Spleen (tissue), 11 donors: ENCODE data around the gene RTTN. TPM values are rescaled to one million over a fixed set of nuclear protein-coding genes. Genes with fewer than 3 reads are reported as not detected.

ENCODE experiments used
- DNase-seq: peaks from one replicate; pipeline ENCODE4 v3.0.0-alpha.2; 2020
- H3K27ac ChIP-seq, 8 donors: fragments of 200-600 bp; sonication (generic) in 7 of 8; 1 replicate in 4 of 8; 2 replicates in 4 of 8; pipeline versions ENCODE4 v1.5.0 to v1.8.0; 2016 to 2021; ENCODE audit warnings: inconsistent platforms in 4 of 8, mild to moderate bottlenecking in 4 of 8, moderate library complexity in 1 of 8
- H3K27me3 ChIP-seq, 7 donors: fragments of 200-600 bp; sonication (generic) in 6 of 7; replicated peaks in 1 of 7; 1 replicate in 4 of 7; 2 replicates in 3 of 7; pipeline versions ENCODE4 v1.5.0 to v1.8.0; 2016 to 2021; ENCODE audit warnings: inconsistent platforms in 3 of 7, mild to moderate bottlenecking in 1 of 7
- H3K36me3 ChIP-seq, 6 donors: fragments of 200-600 bp; sonication (generic) in 5 of 6; 1 replicate in 4 of 6; 2 replicates in 2 of 6; pipeline versions ENCODE4 v1.5.0 to v1.8.0; 2016 to 2021; ENCODE audit warnings: inconsistent platforms in 2 of 6
- H3K4me1 ChIP-seq, 6 donors: fragments of 200-600 bp; sonication (generic) in 5 of 6; 1 replicate in 3 of 6; 2 replicates in 3 of 6; pipeline versions ENCODE4 v1.5.0 to v1.8.0; 2016 to 2021; ENCODE audit warnings: inconsistent platforms in 3 of 6
- H3K4me3 ChIP-seq, 8 donors: fragments of 200-600 bp; sonication (generic) in 7 of 8; 1 replicate in 4 of 8; 2 replicates in 4 of 8; pipeline versions ENCODE4 v1.5.0 to v1.8.0; 2016 to 2021; ENCODE audit warnings: inconsistent platforms in 4 of 8, mild to moderate bottlenecking in 4 of 8, moderate library complexity in 2 of 8
- H3K9me3 ChIP-seq, 8 donors: fragments of 200-600 bp; sonication (generic) in 7 of 8; 1 replicate in 4 of 8; 2 replicates in 4 of 8; pipeline versions ENCODE4 v1.5.0 to v1.8.0; 2016 to 2021; ENCODE audit warnings: inconsistent platforms in 4 of 8
- POLR2A ChIP-seq, 3 donors: fragments of 450-650 bp; IDR thresholded peaks; one replicate each; pipeline ENCODE4 v1.5.1; 2017; ENCODE audit warnings: antibody characterized with exemption in 3 of 3, mild to moderate bottlenecking in 1 of 3
- POLR2AphosphoS5 ChIP-seq, 3 donors: sonication (generic); formaldehyde crosslinking; IDR thresholded peaks; one replicate each; pipeline ENCODE4 v1.5.1; 2017; ENCODE audit warnings: antibody characterized with exemption in 3 of 3
- WGBS, 5 donors: extraction: QIAGEN DNeasy Blood & Tissue Kit in 3 of 5; methylation state at CpG; one replicate each; pipeline versions ENCODE4 v1.1.5 to v1.1.7; 2013 to 2018; 5-methylcytosine and 5-hydroxymethylcytosine counted together
- intact Hi-C: fragments of 100-400 bp; cut with DNase I; formaldehyde crosslinking; loops from one replicate; pipeline ENCODE4 v1.15.0; 2023; ENCODE audit warnings: low total_unique reads
- polyA plus RNA-seq, 3 donors: library from polyadenylated mRNA; stranded (reverse); fragments of 200-250 nt; gene quantifications; one replicate each; pipeline ENCODE4 v1.2.1, GENCODE V29; 2013
- total RNA-seq, 7 donors: library from RNA; depleted of rRNA in 3 of 7; stranded (reverse); fragments of >200 nt in 3 of 7; fragmentation: NEBNext Ultra II Directional in 4 of 7; extraction: Animal tissue kit (Norgen Biotek cat#: 25700) in 4 of 7; gene quantifications; one replicate each; pipeline versions ENCODE4 v1.1.0 to v1.2.1, GENCODE V29; 2016 to 2021
- TF ChIP-seq, protein P1 (sequence below), 11 experiments: fragments of 200-600 bp in 7 of 11; fragments of 450-650 bp in 4 of 11; sonication (generic) in 4 of 11; IDR thresholded peaks in 8 of 11; conservative IDR thresholded peaks in 3 of 11; 1 replicate in 7 of 11; 2 replicates in 4 of 11; pipeline versions ENCODE4 v1.4.0 to v1.8.0; 2016 to 2021; ENCODE audit warnings: antibody characterized with exemption in 11 of 11, inconsistent platforms in 4 of 11, mild to moderate bottlenecking in 1 of 11
- donor health status: healthy with polysubstance abuse.
- donor health status: DM: no; HTN: no; CAD: no; lungs with moderate emphysema.
- donor health status: DM: no; HTN: no; CAD: no.
- donor health status: Bipolar disorder and iron deficiency.
- donor health status: healthy.
- donor health status: DM: no; HTN: no; CAD: no.
- donor health status: DM: yes; HTN: yes; CAD: no.

The RTTN gene
- total and polyA plus RNA-seq, 10 donors: 4.0 to 32.3 (median 23.8) TPM

DNA sequence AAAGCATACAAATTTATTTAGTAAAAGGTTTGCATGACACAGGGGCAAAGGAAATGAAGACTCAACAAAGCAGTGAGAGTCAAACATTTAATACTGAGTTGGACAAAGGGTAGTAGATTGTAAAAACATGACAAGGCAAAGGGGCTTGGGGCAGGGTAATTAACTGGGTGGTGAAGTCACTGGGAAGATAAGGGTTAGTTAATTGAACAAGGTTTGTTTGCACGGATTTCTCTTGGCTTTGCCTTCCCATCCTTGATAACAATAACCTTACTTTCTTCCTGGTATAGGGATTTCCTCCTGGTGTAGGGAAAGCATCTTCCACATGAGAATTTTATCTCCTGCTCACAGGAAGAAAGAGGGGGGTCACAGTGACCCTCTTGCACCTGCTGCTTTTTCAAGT, 26.8 kb upstream of the RTTN start:
- WGBS, 5 donors: 28 to 58% (median 45%) methylated on average over 1 of the region's 1 CpG
- Histone ChIP-seq H3K27me3 (peaks cover 0 to 16% (median 0%) of the 10 kb centered on the region in 7 donors), H3K27ac (no peak overlapping the region), H3K36me3 (no peaks in the 10 kb centered on the region), H3K4me1 (no peaks in the 10 kb centered on the region), H3K9me3 (peaks cover 0 to 17% (median 14%) of the 10 kb centered on the region in 8 donors), H3K4me3 (no peak overlapping the region)
- DNase-seq: no peak
- TF ChIP-seq, protein P1, sequence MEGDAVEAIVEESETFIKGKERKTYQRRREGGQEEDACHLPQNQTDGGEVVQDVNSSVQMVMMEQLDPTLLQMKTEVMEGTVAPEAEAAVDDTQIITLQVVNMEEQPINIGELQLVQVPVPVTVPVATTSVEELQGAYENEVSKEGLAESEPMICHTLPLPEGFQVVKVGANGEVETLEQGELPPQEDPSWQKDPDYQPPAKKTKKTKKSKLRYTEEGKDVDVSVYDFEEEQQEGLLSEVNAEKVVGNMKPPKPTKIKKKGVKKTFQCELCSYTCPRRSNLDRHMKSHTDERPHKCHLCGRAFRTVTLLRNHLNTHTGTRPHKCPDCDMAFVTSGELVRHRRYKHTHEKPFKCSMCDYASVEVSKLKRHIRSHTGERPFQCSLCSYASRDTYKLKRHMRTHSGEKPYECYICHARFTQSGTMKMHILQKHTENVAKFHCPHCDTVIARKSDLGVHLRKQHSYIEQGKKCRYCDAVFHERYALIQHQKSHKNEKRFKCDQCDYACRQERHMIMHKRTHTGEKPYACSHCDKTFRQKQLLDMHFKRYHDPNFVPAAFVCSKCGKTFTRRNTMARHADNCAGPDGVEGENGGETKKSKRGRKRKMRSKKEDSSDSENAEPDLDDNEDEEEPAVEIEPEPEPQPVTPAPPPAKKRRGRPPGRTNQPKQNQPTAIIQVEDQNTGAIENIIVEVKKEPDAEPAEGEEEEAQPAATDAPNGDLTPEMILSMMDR (IDR thresholded peaks at IDR 0.05 in 8 of 11, conservative IDR thresholded peaks at IDR 0.05 in 3 of 11): no peak
- TF ChIP-seq POLR2AphosphoS5 (IDR thresholded peaks at IDR 0.05) (no peak), POLR2A (IDR thresholded peaks at IDR 0.05) (no peak)
- intact Hi-C loops: no loop called here

DNA sequence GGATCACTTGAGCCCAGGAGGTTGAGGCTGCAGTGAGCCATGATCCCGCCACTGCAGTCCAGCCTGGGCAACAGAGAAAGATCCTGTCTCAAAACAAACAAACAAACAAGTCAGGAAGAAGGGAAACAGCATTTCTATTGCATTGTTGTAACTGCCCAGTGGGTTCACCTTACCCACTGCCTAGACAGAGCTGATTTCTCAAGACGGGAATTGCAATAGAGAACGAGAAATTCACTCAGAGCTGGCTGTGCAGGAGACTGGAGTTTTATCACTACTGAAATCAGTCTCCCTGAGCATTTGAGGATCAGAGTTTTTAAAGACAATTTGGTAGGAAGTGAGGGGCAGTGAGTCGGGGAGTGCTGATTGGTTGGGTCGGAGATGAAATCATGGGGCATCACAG, 24.2 kb upstream of the RTTN start:
- peaks cover 0 to 5% (median 0%) of the 10 kb centered on the region in 7 donors for H3K27me3 ChIP-seq
- no peak overlapping the region for H3K27ac ChIP-seq
- TF ChIP-seq, protein P1 (IDR thresholded peaks at IDR 0.05 in 8 of 11, conservative IDR thresholded peaks at IDR 0.05 in 3 of 11): no peak
- TF ChIP-seq POLR2A (IDR thresholded peaks at IDR 0.05) (no peak), POLR2AphosphoS5 (IDR thresholded peaks at IDR 0.05) (no peak)
- DNase-seq: no peak
- no peaks in the 10 kb centered on the region for H3K4me1 ChIP-seq
- H3K36me3 ChIP-seq: no peaks in the 10 kb centered on the region
- intact Hi-C loops: no loop called here
- peaks cover 0 to 28% (median 23%) of the 10 kb centered on the region in 8 donors for H3K9me3 ChIP-seq
- no peak overlapping the region for H3K4me3 ChIP-seq
- WGBS, 5 donors: 82 to 92% (median 90%) methylated on average over 5 of the region's 5 CpGs

DNA sequence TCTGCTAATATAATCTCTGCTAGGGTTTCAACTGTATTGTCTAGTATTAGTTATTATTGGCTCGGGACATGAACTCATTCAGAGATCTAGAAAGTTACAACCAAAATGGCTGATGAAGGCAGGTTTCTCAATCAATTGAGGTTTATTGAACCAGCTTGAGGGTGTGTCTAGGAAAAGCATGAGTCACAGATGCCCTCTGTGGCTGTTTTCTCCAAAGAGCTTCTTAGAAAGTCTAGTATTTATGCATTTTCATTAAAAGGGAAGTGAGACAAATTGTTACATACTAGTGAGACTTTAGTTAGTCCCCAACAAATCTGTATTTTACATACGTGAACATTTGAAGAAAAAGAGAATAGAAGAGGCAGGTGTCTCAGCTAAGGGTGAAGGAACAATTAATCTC, 23.0 kb upstream of the RTTN start:
- TF ChIP-seq, protein P1 (IDR thresholded peaks at IDR 0.05 in 8 of 11, conservative IDR thresholded peaks at IDR 0.05 in 3 of 11): no peak
- TF ChIP-seq POLR2A (IDR thresholded peaks at IDR 0.05) (no peak), POLR2AphosphoS5 (IDR thresholded peaks at IDR 0.05) (no peak)
- Histone ChIP-seq H3K4me1 (no peaks in the 10 kb centered on the region), H3K27ac (no peak overlapping the region), H3K9me3 (peaks cover 0 to 28% (median 23%) of the 10 kb centered on the region in 8 donors), H3K36me3 (no peaks in the 10 kb centered on the region), H3K4me3 (no peak overlapping the region), H3K27me3 (peaks cover 0 to 5% (median 0%) of the 10 kb centered on the region in 7 donors)
- 37 to 45% (median 39%) methylated on average over 2 of the region's 2 CpGs for WGBS, 5 donors
- no peak for DNase-seq
- intact Hi-C loops: no loop called here

DNA sequence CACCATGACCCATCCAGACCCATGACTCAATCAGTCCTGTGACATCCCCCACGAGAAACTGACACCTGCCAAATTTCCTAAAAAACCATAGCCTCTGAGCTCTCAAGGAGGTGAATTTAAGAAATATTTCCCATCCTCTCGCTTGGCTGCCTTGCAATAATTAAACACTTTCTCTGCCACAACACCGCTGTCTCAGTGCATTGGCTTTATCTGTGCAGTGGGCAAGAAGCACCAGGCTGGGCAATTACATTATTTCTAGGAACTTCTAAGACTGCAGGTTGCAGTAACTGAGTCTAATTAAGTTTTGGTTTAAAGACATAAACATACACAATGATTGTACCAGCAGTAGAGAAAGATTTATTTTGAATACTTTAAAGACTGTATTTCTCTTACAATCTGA, 22.0 kb upstream of the RTTN start:
- Histone ChIP-seq H3K27me3 (peaks cover 0 to 5% (median 0%) of the 10 kb centered on the region in 7 donors), H3K4me3 (no peak overlapping the region), H3K9me3 (peaks cover 0 to 28% (median 23%) of the 10 kb centered on the region in 8 donors), H3K4me1 (no peaks in the 10 kb centered on the region), H3K27ac (no peak overlapping the region), H3K36me3 (no peaks in the 10 kb centered on the region)
- intact Hi-C loops: no loop called here
- TF ChIP-seq, protein P1 (IDR thresholded peaks at IDR 0.05 in 8 of 11, conservative IDR thresholded peaks at IDR 0.05 in 3 of 11): no peak
- TF ChIP-seq POLR2AphosphoS5 (IDR thresholded peaks at IDR 0.05): no peak
- TF ChIP-seq POLR2A (IDR thresholded peaks at IDR 0.05): no peak
- DNase-seq: no peak
- WGBS, 5 donors: 50 to 92% (median 70%) methylated on average over 3 of the region's 3 CpGs
